NOMO-1 (cell line): ENCODE data around the gene LGALS9B.
"Not testable (repeated sequence)": the region's sequence is repeated elsewhere in the genome, so short reads cannot be mapped to it uniquely, and the experiment has no call there.

Source experiments
- DNase-seq, 2 experiments: peaks; one replicate each; lab custom pipeline; 2025; ENCODE audit not compliant: unreplicated experiment in 2 of 2; lab: John Stamatoyannopoulos, UW

Gene LGALS9B

DNA sequence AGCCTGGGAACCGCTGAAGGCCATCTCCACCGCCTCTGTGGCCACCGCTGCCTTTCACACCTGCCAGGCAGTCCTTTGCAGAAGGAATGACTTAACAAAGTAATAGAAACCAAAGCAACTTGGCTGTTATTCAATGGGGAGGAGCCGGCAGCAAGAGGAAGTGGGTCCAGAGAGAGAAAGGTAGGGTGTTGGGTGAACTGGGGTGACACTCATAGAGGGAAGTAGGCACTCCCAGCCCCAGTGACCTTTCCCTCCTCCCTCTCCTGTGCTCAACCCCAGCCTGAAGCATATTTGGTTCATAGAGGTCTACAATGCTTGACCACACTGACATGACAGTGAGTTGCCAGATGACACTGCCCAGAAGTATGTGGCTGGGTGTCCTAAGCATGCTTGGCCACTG is at the start of gene LGALS9B:
Gene LGALS9B (minus strand): TSS at position 93 of the 400 bp plus-strand sequence. CDS start 69 bp downstream, at position 24.
- not testable (repeated sequence) for DNase-seq

- DNase-seq, result not testable (repeated sequence)
These were observed 49.6 kb upstream of the LGALS9B start for GRCh38 chr17:20516986-20517385.

DNA sequence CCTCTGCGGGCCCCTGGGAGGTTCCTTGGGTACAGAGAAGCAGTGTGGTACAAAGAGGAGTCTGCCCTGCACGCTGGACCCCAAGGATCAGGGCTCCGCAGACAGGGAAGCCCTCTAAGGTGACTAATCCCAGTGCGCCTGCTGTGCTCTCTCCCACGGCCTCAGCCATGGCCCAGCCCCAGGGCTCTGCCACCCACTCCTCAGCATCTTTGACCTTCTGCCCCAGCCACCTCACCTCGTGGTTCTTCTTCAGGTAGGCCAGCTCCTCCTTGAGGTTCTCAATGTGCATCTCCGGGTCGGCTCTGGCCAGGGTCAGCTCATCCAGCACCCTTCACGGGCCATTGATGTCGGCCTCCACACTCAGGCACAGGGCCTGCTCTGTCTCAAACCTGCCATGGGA is 47.8 kb upstream of the LGALS9B start:
- not testable (repeated sequence) for DNase-seq

DNA sequence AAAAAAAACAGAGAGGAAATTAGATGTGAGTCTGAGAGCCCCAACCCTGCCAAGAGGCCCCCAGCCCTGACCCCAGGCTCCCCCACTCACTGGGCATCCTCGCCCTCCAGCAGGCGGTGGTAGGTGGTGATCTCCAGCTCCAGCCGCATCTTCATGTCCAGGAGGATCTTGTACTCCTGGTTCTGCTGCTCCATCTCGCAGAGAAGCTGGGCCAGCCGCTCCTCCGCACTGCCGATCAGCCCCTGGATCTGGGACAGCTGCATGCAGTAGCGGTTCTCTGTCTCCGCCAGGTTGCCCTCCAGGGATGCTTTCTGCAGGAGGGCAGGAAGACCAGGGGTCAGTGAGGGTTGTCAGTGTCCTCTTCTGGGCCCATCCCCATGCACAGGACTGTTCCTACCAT is 46.2 kb upstream of the LGALS9B start:
- not testable (repeated sequence) for DNase-seq

DNA sequence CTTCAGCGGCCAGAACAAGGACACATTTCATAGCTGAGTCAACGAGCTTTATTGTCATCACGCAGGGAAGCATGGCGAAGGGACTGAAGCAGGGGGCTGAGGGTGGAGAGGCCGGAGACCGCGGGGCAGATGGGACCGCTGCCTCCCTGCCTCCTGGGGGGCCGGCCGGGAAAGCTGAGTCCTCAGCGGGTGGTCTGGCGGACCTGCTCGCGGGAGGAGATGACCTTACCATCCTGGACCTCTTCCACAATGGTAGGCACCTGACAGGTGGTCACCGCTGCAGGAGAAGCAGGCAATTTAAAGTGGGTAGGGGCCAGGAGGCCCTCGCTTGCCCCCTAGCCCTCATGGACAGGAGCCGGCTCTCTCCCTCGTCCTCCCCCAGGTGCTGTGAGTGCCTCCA is 45.0 kb upstream of the LGALS9B start:
- DNase-seq, result not testable (repeated sequence)

DNA sequence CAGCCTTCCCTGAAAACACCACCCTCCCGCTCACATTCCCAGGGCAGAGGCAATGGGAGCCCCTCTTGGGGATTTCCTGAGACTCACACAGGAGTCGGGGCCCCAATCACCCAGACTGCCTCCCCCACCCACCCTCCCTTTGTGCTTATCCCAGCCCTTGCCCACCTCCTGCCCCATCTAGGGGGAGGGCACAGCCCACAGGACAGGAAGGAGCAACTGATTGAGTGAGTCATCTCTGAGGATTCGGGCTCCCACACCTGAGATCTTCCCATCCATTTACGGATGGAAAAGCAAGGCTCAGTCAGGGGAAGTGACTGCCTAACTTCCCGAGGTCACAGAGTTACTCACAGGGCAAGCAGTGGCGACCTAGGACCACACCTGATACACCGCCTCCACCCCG is 44.4 kb upstream of the LGALS9B start:
- not testable (repeated sequence) for DNase-seq

GRCh38 chr17:20505333-20505732 is 38.0 kb upstream of the LGALS9B start:
- not testable (repeated sequence) for DNase-seq

DNA sequence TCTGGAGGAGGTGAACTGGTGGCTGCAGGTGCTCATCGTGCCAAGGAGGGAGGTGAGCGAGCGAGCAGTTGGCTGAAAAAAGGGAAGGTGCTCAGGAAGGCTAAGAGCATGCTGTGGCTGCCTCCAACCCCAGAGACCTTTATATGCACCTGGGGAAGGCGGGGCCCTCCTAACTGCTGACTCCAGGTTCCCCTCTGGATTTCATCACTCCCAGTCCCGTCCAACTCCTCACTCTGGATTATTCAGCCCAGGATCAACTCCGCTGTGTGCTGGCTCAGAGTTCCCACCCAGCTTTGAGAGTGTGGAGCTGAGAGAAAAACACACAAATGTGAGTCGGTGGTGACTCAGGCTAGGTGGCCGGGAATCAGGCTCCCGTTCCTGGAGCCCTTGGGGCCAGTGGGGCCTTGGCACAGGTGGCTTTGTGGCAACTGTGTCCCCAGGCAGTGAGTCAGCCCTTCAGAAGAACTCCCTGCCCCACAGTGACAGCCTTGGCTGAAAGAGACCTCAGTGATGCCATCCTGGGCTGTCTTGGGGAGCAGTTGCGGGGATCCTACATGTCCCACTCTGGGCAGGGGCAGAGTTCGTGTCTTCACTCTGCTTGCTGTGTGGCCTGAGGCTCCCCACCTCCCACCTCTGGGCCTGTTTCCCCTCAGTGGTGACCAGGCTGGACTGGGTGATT is 37.2 kb upstream of the LGALS9B start:
- DNase-seq, result not testable (repeated sequence)

DNA sequence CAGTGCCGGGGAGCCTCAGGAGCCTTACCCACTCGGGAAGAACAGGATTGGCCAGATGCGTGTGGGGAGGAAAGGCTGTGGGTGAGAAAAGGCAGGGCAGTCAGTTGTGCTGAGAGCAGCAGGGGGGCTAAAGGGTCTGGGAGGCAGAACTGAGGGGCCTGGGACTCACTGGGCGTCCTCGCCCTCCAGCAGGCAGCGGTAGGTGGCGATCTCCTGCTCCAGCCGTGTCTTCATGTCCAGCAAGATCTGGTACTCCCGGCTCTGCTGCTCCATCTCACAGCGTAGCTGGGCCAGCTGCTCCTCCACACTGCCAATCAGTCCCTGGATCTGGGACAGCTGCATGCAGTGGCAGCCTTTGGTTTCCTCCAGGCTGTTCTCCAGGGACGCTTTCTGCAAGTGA is 34.6 kb upstream of the LGALS9B start:
- not testable (repeated sequence) for DNase-seq

DNA sequence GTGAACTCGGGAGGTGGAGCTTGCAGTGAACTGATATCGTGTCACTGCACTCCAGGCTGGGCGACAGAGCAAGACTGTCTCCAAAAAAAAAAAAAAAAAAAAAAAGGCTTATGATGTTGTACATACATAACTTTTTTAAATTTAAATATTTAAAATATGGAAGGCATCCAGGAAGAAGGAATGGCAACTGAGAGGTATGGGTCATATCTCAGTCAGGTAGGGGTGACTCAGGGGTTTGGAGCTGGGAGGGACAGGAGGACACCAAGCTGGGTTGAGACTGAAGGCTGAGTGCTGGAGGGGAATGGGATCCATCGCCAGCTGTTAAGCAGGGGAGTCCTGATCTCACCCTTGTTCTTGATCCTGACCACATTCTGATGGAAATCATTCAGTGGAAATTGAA is 33.0 kb upstream of the LGALS9B start:
- DNase-seq, result not testable (repeated sequence)

DNA sequence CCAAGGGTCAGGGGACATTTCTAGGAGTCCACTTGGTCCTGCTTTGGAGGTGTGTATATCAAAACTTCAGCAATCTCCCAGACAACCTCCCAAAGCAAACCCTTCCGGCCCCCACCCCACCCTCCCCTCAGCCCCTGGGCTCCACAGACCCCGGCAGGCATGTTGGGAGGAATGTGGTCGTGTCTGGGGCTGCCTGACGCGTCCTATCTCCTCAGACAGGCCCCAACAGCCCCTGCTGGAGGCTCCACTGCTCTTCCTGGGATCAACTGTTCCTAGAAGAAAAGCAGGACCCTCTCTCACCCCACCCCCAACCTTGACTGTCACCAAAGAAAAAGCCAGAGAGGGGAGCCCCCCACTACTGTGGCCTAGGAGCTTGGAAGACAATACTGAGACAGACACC is 28.1 kb upstream of the LGALS9B start:
- not testable (repeated sequence) for DNase-seq

DNA sequence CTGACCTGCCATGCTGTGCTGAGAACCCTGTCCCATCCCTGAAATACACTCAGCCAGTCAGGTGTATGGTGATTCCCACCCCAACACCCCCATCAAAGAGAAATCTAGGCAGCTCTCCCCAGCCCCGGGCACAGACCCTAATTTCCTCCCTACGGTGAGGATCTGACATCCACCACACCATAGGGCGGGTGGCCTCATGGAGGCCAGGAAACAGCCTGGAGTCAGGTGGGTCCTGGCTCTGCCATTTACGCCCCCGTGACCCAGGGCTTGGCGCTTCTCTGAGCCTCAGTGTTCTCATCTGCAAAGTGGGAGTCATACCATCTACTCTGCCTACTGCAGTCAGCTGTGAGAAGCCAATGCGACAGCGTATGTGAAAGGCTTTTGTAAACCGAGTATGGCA is 27.4 kb upstream of the LGALS9B start:
- not testable (repeated sequence) for DNase-seq

DNA sequence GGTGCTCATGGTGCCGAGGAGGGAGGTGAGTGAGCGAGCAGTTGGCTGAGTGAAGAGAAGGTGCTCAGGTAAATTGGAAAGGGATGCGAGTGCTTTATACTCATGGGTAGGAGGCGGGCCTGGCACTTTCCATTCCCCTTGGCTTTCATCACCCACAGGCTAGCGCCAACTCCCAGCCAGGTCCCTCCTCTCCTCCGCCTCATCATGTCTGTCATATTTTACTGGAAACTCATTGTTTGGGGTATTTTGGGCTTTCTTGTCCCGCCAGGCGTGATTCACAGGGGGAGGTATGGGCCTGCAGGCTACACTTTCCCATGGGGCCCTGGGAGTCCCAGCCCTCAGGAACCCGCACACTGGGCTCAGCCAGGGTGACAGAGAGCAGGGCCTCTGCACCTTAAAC is 26.8 kb upstream of the LGALS9B start:
- not testable (repeated sequence) for DNase-seq

DNA sequence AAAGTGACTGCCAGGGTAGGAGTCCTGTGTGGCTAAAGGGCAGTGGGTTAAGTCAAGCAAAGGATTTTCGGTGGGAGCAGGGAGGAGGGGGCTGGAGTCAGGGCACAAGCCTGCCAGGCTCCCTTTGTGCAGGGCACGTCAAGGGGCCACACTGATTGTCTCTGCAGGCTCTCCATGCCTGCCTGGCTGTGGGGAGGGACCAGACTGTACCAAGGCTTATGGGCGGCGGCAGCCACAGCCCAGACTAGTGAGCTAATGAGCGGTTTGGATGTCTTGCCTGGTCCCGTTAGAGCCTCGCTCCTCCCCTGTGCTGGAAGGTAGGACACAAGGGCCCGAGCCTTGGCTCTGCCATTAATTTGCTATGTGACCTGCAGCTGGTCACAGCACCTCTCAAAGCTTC is 25.6 kb upstream of the LGALS9B start:
- DNase-seq, result not testable (repeated sequence)

GRCh38 chr17:20492099-20492498 is 24.8 kb upstream of the LGALS9B start:
- not testable (repeated sequence) for DNase-seq

DNA sequence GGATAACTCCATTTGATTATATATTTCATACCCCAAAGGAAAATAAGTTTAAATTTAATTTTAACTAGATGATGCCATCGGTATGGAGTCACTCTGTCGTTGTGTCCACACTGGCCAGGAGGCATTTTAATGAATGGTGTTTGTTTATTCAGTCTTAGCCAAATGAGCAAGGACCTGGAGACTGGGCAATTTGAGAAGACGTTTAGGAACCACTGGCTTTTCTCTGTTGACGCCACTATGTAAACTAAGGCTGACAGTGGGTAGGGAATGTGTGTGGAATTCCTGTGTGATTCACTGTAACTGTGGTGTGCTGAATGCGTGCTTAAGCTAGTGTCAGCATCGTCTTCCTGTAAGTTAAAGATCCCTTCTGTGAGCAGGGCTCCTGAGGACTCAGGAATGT is 17.6 kb upstream of the LGALS9B start:
- not testable (repeated sequence) for DNase-seq

- not testable (repeated sequence) for DNase-seq
These were observed 12.7 kb upstream of the LGALS9B start for GRCh38 chr17:20479889-20480591.

GRCh38 chr17:20477398-20478071 is 10.2 kb upstream of the LGALS9B start:
- DNase-seq, result not testable (repeated sequence)

DNA sequence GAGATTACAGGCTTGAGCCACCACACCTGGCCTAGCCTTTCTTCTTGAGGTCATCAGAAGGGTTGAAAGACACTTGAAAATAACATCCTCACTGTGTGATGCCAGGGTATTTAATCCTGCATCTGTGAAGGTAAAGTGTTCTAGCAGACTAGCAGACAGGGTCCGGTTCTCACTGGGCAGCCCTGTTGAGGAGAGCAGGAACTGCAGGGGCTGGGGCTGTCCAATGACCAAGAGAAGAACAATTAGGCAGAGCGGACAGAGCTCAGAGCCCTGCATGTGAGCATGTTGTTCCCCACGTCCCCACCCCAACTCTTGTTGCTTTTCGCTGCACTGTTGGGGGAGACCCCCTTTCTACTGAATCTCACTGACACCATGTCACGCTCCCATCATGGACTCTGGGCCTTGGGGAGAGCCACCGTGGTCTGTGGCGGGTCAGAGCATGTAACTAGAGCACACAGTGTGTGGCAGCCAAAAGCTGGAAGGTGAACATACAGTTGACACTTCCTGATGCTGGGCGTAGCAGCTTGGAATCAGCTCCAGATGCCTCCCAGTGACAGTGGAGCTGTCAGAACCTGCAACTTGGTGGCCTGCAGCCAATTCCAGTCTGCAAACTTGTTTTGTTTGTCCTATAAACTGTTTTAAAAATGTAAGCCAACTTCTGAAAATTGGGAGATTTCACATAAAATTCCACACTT is 7.9 kb upstream of the LGALS9B start:
- not testable (repeated sequence) for DNase-seq

DNA sequence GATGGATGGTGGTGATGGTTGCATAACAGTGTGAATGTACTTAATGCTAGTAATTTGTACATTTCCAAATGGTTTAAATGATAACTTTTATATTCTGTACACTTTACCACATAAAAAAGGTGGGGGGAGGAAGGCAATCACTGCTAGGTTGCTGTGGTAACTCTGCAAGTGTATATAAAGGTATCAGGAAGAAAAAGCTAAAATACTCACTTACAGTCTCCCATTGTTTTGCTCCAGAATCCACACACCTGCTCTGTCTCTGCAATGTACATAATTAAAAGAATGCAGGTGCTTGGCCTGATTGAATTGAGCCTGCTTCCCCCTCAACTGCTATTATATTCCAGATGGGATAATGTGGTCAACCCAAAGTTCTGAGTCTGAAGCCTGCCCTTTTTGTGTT is 6.7 kb upstream of the LGALS9B start:
- not testable (repeated sequence) for DNase-seq

DNA sequence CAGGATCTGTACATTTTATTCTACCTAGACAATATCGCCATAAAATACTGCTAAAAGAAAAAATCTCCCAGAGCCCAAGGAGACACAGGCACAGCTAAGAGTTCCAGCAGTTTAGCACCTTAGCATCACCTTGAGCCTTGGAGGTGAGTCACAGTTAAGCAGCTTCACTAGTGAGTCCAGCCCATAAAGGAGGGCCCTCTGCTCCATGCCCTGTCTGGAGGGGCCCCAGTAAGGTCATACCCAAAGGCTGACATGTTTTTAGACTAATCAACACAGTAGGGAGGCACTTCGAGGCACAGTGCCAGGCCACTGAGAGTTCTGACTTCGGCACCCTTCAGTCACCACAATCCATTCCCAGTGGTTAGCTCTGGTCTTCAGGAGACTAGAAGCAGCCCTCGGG is 2.6 kb upstream of the LGALS9B start:
- DNase-seq, result not testable (repeated sequence)
